BE2C (cell line): Measurements from ENCODE around the gene PCP4.

Experiments used
- DNase-seq: peaks from one replicate; pipeline ENCODE4 v3.0.0-alpha.2; 2020
- H3K27me3 ChIP-seq: fragments of 250-450 bp; sonication (Bioruptor Pico); 2 replicates; pipeline ENCODE4 v1.5.1; 2020; ENCODE audit warnings: mild to moderate bottlenecking
- H3K36me3 ChIP-seq: fragments of 250-450 bp; sonication (Bioruptor Pico); 2 replicates; pipeline ENCODE4 v1.5.1; 2020; ENCODE audit warnings: mild to moderate bottlenecking
- H3K4me1 ChIP-seq: fragments of 250-450 bp; sonication (Bioruptor Pico); 2 replicates; pipeline ENCODE4 v1.5.1; 2020
- H3K4me3 ChIP-seq: 2 replicates; pipeline ENCODE4 v1.5.1; 2011; ENCODE audit warnings: low read depth, low read length
- H3K9me3 ChIP-seq: fragments of 250-450 bp; sonication (Bioruptor Pico); 2 replicates; pipeline ENCODE4 v1.5.1; 2020
- CTCF ChIP-seq: IDR thresholded peaks from 2 replicates; pipeline ENCODE4 v1.5.1; 2012; ENCODE audit warnings: mild to moderate bottlenecking, low read depth, low read length

PCP4 gene

GRCh38 chr21:39965026-39965425 lies 97.8 kb downstream of the PCP4 start:
- no peaks in the 10 kb centered on the region for H3K36me3 ChIP-seq
- H3K27me3 ChIP-seq: no peaks in the 10 kb centered on the region
- no peak for TF ChIP-seq CTCF
- no peak for DNase-seq
- H3K4me3 ChIP-seq: no peak overlapping the region
- H3K4me1 ChIP-seq: no peaks in the 10 kb centered on the region
- H3K9me3 ChIP-seq: peaks cover 4% of the 10 kb centered on the region

GRCh38 chr21:39966786-39967185 lies 99.5 kb downstream of the PCP4 start:
- DNase-seq: no peak
- H3K36me3 ChIP-seq: no peaks in the 10 kb centered on the region
- H3K9me3 ChIP-seq: peaks cover 4% of the 10 kb centered on the region
- TF ChIP-seq CTCF: no peak
- H3K27me3 ChIP-seq: no peaks in the 10 kb centered on the region
- no peaks in the 10 kb centered on the region for H3K4me1 ChIP-seq
- no peak overlapping the region for H3K4me3 ChIP-seq

- no peak overlapping the region for H3K4me3 ChIP-seq
- TF ChIP-seq CTCF: no peak
- H3K9me3 ChIP-seq: peaks cover 4% of the 10 kb centered on the region
- no peaks in the 10 kb centered on the region for H3K27me3 ChIP-seq
- no peaks in the 10 kb centered on the region for H3K36me3 ChIP-seq
- no peaks in the 10 kb centered on the region for H3K4me1 ChIP-seq
- no peak for DNase-seq
Observed at GRCh38 chr21:39968010-39968409, 100.8 kb downstream of the PCP4 start.

- Histone ChIP-seq H3K27me3 (no peaks in the 10 kb centered on the region), H3K9me3 (peaks cover 4% of the 10 kb centered on the region), H3K4me1 (no peaks in the 10 kb centered on the region), H3K36me3 (no peaks in the 10 kb centered on the region), H3K4me3 (no peak overlapping the region)
- DNase-seq: no peak
- no peak for TF ChIP-seq CTCF
Observed at GRCh38 chr21:39969691-39970364, 102.6 kb downstream of the PCP4 start.

GRCh38 chr21:39971956-39972355 lies 104.7 kb downstream of the PCP4 start:
- Histone ChIP-seq H3K27me3 (no peaks in the 10 kb centered on the region), H3K4me3 (no peak overlapping the region), H3K4me1 (no peaks in the 10 kb centered on the region), H3K36me3 (no peaks in the 10 kb centered on the region), H3K9me3 (peaks cover 4% of the 10 kb centered on the region)
- DNase-seq: no peak
- no peak for TF ChIP-seq CTCF

- DNase-seq: no peak
- no peaks in the 10 kb centered on the region for H3K27me3 ChIP-seq
- H3K9me3 ChIP-seq: peaks cover 4% of the 10 kb centered on the region
- no peaks in the 10 kb centered on the region for H3K4me1 ChIP-seq
- no peak for TF ChIP-seq CTCF
- H3K4me3 ChIP-seq: no peak overlapping the region
- H3K36me3 ChIP-seq: no peaks in the 10 kb centered on the region
Observed at GRCh38 chr21:39972471-39972870, 105.2 kb downstream of the PCP4 start.
